IMR-90 (cell line): ENCODE measurements around the gene ULK2.

Source experiments
- BHLHE40 ChIP-seq: fragments of 150-350 bp; IDR thresholded peaks from 2 replicates; pipeline ENCODE4 v1.6.1; 2016; ENCODE audit warnings: mild to moderate bottlenecking, low read depth, low read length
- CEBPB ChIP-seq: IDR thresholded peaks from 2 replicates; pipeline ENCODE4 v1.6.1; 2012; ENCODE audit warnings: low read depth, low read length, improper control_type of control experiment
- MAFK ChIP-seq: IDR thresholded peaks from 2 replicates; pipeline ENCODE4 v1.6.1; 2012; ENCODE audit warnings: low read depth, low read length, improper control_type of control experiment
- MAZ ChIP-seq: IDR thresholded peaks from 2 replicates; pipeline ENCODE4 v1.6.1; 2012; ENCODE audit warnings: low read depth, mild to moderate bottlenecking, low read length, improper control_type of control experiment, moderate library complexity, borderline replicate concordance
- MXI1 ChIP-seq: IDR thresholded peaks from 2 replicates; pipeline ENCODE4 v1.6.1; 2012; ENCODE audit warnings: low read depth, mild to moderate bottlenecking, low read length, moderate library complexity, borderline replicate concordance
- POLR2A ChIP-seq: IDR thresholded peaks from 2 replicates; pipeline ENCODE4 v1.6.1; 2012; ENCODE audit warnings: mild to moderate bottlenecking, low read depth, low read length
- RAD21 ChIP-seq: IDR thresholded peaks from 2 replicates; pipeline ENCODE4 v1.6.1; 2012; ENCODE audit warnings: low read length, improper control_type of control experiment
- RCOR1 ChIP-seq: IDR thresholded peaks from 2 replicates; pipeline ENCODE4 v1.6.1; 2012; ENCODE audit warnings: mild to moderate bottlenecking, low read length, improper control_type of control experiment; ENCODE audit not compliant: insufficient replicate concordance
- RFX5 ChIP-seq: IDR thresholded peaks from 2 replicates; pipeline ENCODE4 v1.8.0; 2012; ENCODE audit warnings: low read depth, mild to moderate bottlenecking, low read length, moderate library complexity
- SMC3 ChIP-seq: fragments of 150-350 bp; IDR thresholded peaks from 2 replicates; pipeline ENCODE4 v1.6.1; 2016; ENCODE audit warnings: low read depth, mild to moderate bottlenecking, antibody characterized with exemption, low read length, moderate library complexity
- TF ChIP-seq, protein P1 (sequence below): fragments of 150-350 bp; IDR thresholded peaks from 2 replicates; pipeline ENCODE4 v1.6.1; 2016; ENCODE audit warnings: low read depth, mild to moderate bottlenecking, low read length, moderate library complexity, borderline replicate concordance
- TF ChIP-seq, protein P2 (sequence below): conservative IDR thresholded peaks from 2 replicates; pipeline ENCODE4 v1.5.1; 2012; ENCODE audit warnings: mild to moderate bottlenecking, low read depth, low read length, improper control_type of control experiment
- TF ChIP-seq, protein P3 (sequence below): fragments of 150-350 bp; IDR thresholded peaks from 2 replicates; pipeline ENCODE4 v1.6.1; 2017; ENCODE audit warnings: mild to moderate bottlenecking, antibody characterized with exemption, low read length, low read depth

DNA sequence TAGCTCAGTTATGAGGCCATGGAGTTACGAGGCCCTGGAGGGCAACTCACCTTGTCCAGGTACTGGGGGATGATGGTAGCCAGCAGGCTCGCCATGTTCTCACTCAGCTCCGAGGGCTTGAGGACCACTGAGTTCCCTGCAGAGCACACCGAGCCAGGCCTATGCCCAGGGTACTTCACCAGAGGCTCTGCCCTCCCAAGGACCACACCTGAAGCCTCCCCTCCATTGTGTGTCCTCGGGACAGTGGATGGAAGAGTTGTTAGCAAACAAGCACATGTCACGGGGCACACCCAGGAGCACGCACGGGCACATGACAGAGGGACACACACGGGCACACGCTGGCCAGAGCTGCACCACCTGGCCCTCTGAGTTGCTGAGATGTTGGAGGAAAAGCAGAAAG, 125.2 kb downstream of the ULK2 start:
- TF ChIP-seq, protein P1, sequence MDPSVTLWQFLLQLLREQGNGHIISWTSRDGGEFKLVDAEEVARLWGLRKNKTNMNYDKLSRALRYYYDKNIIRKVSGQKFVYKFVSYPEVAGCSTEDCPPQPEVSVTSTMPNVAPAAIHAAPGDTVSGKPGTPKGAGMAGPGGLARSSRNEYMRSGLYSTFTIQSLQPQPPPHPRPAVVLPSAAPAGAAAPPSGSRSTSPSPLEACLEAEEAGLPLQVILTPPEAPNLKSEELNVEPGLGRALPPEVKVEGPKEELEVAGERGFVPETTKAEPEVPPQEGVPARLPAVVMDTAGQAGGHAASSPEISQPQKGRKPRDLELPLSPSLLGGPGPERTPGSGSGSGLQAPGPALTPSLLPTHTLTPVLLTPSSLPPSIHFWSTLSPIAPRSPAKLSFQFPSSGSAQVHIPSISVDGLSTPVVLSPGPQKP = no peak
- TF ChIP-seq MXI1 = no peak
- TF ChIP-seq, protein P2, sequence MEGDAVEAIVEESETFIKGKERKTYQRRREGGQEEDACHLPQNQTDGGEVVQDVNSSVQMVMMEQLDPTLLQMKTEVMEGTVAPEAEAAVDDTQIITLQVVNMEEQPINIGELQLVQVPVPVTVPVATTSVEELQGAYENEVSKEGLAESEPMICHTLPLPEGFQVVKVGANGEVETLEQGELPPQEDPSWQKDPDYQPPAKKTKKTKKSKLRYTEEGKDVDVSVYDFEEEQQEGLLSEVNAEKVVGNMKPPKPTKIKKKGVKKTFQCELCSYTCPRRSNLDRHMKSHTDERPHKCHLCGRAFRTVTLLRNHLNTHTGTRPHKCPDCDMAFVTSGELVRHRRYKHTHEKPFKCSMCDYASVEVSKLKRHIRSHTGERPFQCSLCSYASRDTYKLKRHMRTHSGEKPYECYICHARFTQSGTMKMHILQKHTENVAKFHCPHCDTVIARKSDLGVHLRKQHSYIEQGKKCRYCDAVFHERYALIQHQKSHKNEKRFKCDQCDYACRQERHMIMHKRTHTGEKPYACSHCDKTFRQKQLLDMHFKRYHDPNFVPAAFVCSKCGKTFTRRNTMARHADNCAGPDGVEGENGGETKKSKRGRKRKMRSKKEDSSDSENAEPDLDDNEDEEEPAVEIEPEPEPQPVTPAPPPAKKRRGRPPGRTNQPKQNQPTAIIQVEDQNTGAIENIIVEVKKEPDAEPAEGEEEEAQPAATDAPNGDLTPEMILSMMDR = no peak
- TF ChIP-seq POLR2A = no peak
- TF ChIP-seq RFX5 = no peak
- TF ChIP-seq RAD21 = no peak
- TF ChIP-seq MAFK = no peak
- TF ChIP-seq, protein P3, sequence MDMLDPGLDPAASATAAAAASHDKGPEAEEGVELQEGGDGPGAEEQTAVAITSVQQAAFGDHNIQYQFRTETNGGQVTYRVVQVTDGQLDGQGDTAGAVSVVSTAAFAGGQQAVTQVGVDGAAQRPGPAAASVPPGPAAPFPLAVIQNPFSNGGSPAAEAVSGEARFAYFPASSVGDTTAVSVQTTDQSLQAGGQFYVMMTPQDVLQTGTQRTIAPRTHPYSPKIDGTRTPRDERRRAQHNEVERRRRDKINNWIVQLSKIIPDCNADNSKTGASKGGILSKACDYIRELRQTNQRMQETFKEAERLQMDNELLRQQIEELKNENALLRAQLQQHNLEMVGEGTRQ = no peak
- TF ChIP-seq RCOR1 = no peak
- TF ChIP-seq CEBPB = no peak
- TF ChIP-seq SMC3 = no peak
- TF ChIP-seq BHLHE40 = no peak
- TF ChIP-seq MAZ = no peak
